ENCODE data around the gene CD40LG. TPM values are rescaled to one million over a fixed set of nuclear protein-coding genes. Genes with fewer than 3 reads are reported as not detected.

CD40LG gene
- total RNA-seq, 1 donor from 2014 or later = not detected

- Mint-ChIP-seq H3K4me1 (ENCODE audit: low read depth) (peaks cover 2% of the 10 kb centered on the region), H3K27me3 (ENCODE audit: low read depth) (no peaks in the 10 kb centered on the region), H3K9me3 (ENCODE audit: low read depth) (no peaks in the 10 kb centered on the region), H3K27ac (ENCODE audit: unreplicated experiment) (no peak overlapping the region), H3K4me3 (ENCODE audit: unreplicated experiment) (no peak overlapping the region), H3K36me3 (ENCODE audit: low read depth) (no peaks in the 10 kb centered on the region)
- DNase-seq (ENCODE audit: low spot score) = no peak
- no peak for TF ChIP-seq CTCF (IDR thresholded peaks at IDR 0.05)
Observed at GRCh38 chrX:136684120-136684519, 36.2 kb downstream of the CD40LG start.

GRCh38 chrX:136687457-136687856 is 39.5 kb downstream of the CD40LG start:
- Mint-ChIP-seq H3K36me3 (ENCODE audit: low read depth) (no peaks in the 10 kb centered on the region), H3K4me1 (ENCODE audit: low read depth) (peaks cover 7% of the 10 kb centered on the region), H3K4me3 (ENCODE audit: unreplicated experiment) (no peak overlapping the region), H3K9me3 (ENCODE audit: low read depth) (no peaks in the 10 kb centered on the region), H3K27me3 (ENCODE audit: low read depth) (no peaks in the 10 kb centered on the region), H3K27ac (ENCODE audit: unreplicated experiment) (no peak overlapping the region)
- DNase-seq (ENCODE audit: low spot score) = no peak
- TF ChIP-seq CTCF (IDR thresholded peaks at IDR 0.05) = no peak

- H3K36me3 Mint-ChIP-seq (ENCODE audit: low read depth) = no peaks in the 10 kb centered on the region
- TF ChIP-seq CTCF (IDR thresholded peaks at IDR 0.05) = no peak
- H3K4me1 Mint-ChIP-seq (ENCODE audit: low read depth) = peaks cover 7% of the 10 kb centered on the region
- no peaks in the 10 kb centered on the region for H3K9me3 Mint-ChIP-seq (ENCODE audit: low read depth)
- no peak overlapping the region for H3K27ac Mint-ChIP-seq (ENCODE audit: unreplicated experiment)
- H3K4me3 Mint-ChIP-seq (ENCODE audit: unreplicated experiment) = no peak overlapping the region
- DNase-seq (ENCODE audit: low spot score) = no peak
- H3K27me3 Mint-ChIP-seq (ENCODE audit: low read depth) = no peaks in the 10 kb centered on the region
Observed at GRCh38 chrX:136689436-136689835, 41.5 kb downstream of the CD40LG start.

DNA sequence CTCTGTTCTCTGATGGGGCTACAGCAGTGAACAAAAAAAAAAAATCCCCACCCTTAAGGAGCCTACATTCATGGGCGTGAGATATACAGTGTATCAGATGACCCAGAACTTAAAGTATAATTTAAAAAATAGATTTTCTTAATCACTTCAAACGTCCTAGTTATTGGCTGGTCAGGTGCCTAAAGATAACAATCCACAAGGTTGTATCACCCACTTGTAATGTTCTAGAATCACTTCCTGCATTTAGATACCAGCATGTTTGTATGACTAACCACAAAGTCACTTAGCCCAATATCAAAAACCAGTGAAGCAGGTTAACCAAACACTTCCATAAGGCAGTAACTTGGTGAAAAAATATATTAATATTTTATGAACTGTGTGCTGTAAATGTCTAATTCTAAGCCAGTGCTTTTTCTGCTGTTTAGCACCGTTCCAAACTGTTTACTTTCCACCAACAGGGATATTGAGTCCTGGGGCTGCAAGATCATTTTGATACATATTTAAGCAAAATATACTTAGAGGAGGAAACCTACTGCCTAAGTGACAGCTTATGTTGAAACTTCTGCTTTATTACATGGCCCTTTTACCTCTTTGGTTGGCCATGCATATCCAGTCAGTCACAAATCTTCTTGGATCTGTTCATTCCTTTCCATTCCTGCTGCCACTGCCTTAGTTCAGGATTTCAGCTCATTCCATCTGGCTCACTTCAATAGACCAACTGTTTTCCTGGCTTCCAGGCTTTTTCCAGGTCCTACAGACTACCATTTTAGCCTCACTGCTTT is 43.3 kb downstream of the CD40LG start:
- Mint-ChIP-seq H3K4me1 (ENCODE audit: low read depth) (peaks cover 7% of the 10 kb centered on the region), H3K27me3 (ENCODE audit: low read depth) (no peaks in the 10 kb centered on the region), H3K36me3 (ENCODE audit: low read depth) (no peaks in the 10 kb centered on the region), H3K4me3 (ENCODE audit: unreplicated experiment) (no peak overlapping the region), H3K27ac (ENCODE audit: unreplicated experiment) (no peak overlapping the region), H3K9me3 (ENCODE audit: low read depth) (no peaks in the 10 kb centered on the region)
- DNase-seq (ENCODE audit: low spot score) = no peak
- TF ChIP-seq CTCF (IDR thresholded peaks at IDR 0.05) = no peak

DNA sequence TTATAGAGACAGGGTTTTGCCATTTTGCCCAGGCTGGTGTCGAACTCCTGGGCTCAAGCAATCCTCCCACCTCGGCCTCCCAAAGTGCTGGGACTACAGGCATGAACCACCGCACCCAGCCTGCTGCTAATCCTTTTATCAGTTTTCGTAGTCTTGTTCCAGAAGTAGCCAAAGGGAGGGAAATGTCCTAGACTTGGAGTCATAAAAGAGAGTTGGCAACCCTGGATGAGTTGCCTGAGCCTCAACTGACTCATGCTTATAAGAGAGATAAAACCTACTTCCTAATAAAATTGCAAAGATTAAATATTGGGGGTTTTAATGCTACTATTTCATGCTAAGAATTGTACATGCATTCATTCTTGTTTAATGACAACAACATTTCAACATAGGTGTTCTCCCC is 44.3 kb downstream of the CD40LG start:
- no peak for TF ChIP-seq CTCF (IDR thresholded peaks at IDR 0.05)
- H3K27me3 Mint-ChIP-seq (ENCODE audit: low read depth) = no peaks in the 10 kb centered on the region
- no peaks in the 10 kb centered on the region for H3K36me3 Mint-ChIP-seq (ENCODE audit: low read depth)
- no peaks in the 10 kb centered on the region for H3K9me3 Mint-ChIP-seq (ENCODE audit: low read depth)
- H3K4me3 Mint-ChIP-seq (ENCODE audit: unreplicated experiment) = no peak overlapping the region
- DNase-seq (ENCODE audit: low spot score) = no peak
- H3K4me1 Mint-ChIP-seq (ENCODE audit: low read depth) = peaks cover 7% of the 10 kb centered on the region
- no peak overlapping the region for H3K27ac Mint-ChIP-seq (ENCODE audit: unreplicated experiment)
